Mesendoderm (in vitro differentiated cells): ENCODE measurements around the gene CEACAM19.

Experiments used
- DNase-seq: peaks from one replicate; pipeline ENCODE4 v3.0.0; 2013
- H2AK5ac ChIP-seq: 2 replicates; pipeline ENCODE4 v1.6.1; 2013; ENCODE audit warnings: low read length, inconsistent platforms
- H2BK120ac ChIP-seq: 2 replicates; pipeline ENCODE4 v1.6.1; 2013; ENCODE audit warnings: low read depth, mild to moderate bottlenecking, low read length, moderate library complexity, mixed read lengths
- H2BK15ac ChIP-seq: replicated peaks from 2 replicates; pipeline ENCODE4 v1.6.1; 2013; ENCODE audit warnings: low read depth, mild to moderate bottlenecking, moderate library complexity
- H2BK5ac ChIP-seq: 2 replicates; pipeline ENCODE4 v1.6.1; 2013; ENCODE audit warnings: low read length, inconsistent platforms
- H3K18ac ChIP-seq: 2 replicates; pipeline ENCODE4 v1.6.1; 2013; ENCODE audit warnings: mild to moderate bottlenecking, low read length, mixed read lengths
- H3K23ac ChIP-seq: one replicate; pipeline ENCODE4 v1.6.1; 2013; ENCODE audit warnings: low read length
- H3K27ac ChIP-seq: 2 replicates; pipeline ENCODE4 v1.5.1; 2013; ENCODE audit warnings: low read depth, mild to moderate bottlenecking, inconsistent platforms, low read length, moderate library complexity
- H3K27me3 ChIP-seq: 2 replicates; pipeline ENCODE4 v1.6.1; 2013; ENCODE audit warnings: low read length, control low read depth, mild to moderate bottlenecking, inconsistent platforms; ENCODE audit not compliant: insufficient read depth, poor library complexity
- H3K36me3 ChIP-seq: 2 replicates; pipeline ENCODE4 v1.6.1; 2013; ENCODE audit warnings: low read length, inconsistent platforms; ENCODE audit not compliant: control insufficient read depth, insufficient read depth
- H3K4ac ChIP-seq: one replicate; pipeline ENCODE4 v1.6.1; 2013; ENCODE audit warnings: low read depth, mild to moderate bottlenecking, low read length, moderate library complexity
- H3K4me1 ChIP-seq: 2 replicates; pipeline ENCODE4 v1.6.1; 2013; ENCODE audit warnings: low read depth, low read length, inconsistent platforms; ENCODE audit not compliant: control insufficient read depth
- H3K4me2 ChIP-seq: 2 replicates; pipeline ENCODE4 v1.6.1; 2013; ENCODE audit warnings: low read length
- H3K4me3 ChIP-seq: 2 replicates; pipeline ENCODE4 v1.5.1; 2013; ENCODE audit warnings: mild to moderate bottlenecking, low read length
- H3K56ac ChIP-seq: one replicate; pipeline ENCODE4 v1.6.1; 2013; ENCODE audit warnings: low read length
- H3K79me1 ChIP-seq: 2 replicates; pipeline ENCODE4 v1.6.1; 2013; ENCODE audit warnings: low read length, inconsistent platforms
- H3K79me2 ChIP-seq: 2 replicates; pipeline ENCODE4 v1.6.1; 2013; ENCODE audit warnings: mild to moderate bottlenecking, low read length; ENCODE audit not compliant: control insufficient read depth, insufficient read depth
- H3K9ac ChIP-seq: 2 replicates; pipeline ENCODE4 v1.6.1; 2013; ENCODE audit warnings: low read length, inconsistent platforms
- H4K5ac ChIP-seq: one replicate; pipeline ENCODE4 v1.6.1; 2013; ENCODE audit warnings: low read length
- H4K8ac ChIP-seq: one replicate; pipeline ENCODE4 v1.6.1; 2013; ENCODE audit warnings: low read depth, mild to moderate bottlenecking, control low read depth, low read length, moderate library complexity
- WGBS: extraction: QIAGEN DNeasy Blood & Tissue Kit; methylation state at CpG from one replicate; pipeline ENCODE4 v1.1.7; 2013; ENCODE audit warnings: low lambda C conversion rate, missing lambda C conversion rate; ENCODE audit not compliant: insufficient coverage; ENCODE audit errors: extremely low coverage; 5-methylcytosine and 5-hydroxymethylcytosine counted together

Gene CEACAM19

DNA sequence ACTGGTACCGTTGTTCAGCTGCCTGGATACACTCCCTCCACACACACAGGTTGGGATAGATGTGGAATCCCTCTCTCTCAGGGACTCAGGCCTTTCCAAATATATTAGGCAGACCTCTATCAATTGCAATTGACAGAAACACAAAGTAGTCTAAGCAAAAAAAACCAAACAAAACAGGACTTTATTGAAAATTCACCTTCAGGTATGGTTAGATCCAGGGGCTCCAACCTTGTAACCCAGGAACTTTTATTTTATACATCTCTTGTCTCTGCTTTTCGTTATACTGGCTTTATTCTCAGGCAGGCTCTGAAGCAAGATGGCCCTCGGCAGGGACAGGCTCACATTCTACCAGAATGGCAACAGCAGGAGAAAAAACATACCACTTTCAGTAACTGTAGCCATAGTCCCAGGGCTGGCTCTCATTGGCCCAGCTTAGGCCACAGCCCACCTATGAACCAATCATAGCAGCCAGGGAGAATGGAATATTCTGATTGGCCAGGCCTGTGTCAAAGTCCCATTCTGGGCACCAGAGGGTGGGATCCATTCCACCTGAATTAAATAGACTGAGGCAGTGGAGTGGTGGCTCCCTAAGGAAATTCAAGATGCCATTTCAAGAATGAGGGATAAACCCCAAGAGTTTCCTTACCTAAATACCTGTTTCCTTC lies 13.1 kb upstream of the CEACAM19 start:
- no peaks in the 10 kb centered on the region for H3K27me3 ChIP-seq
- no peak overlapping the region for H3K23ac ChIP-seq
- H4K5ac ChIP-seq: no peak overlapping the region
- H3K4ac ChIP-seq: no peak overlapping the region
- no peaks in the 10 kb centered on the region for H3K4me1 ChIP-seq
- H3K36me3 ChIP-seq: peaks cover 31% of the 10 kb centered on the region
- H2BK15ac ChIP-seq: no peak overlapping the region
- H3K18ac ChIP-seq: no peak overlapping the region
- DNase-seq: no peak
- H2AK5ac ChIP-seq: no peak overlapping the region
- no peak overlapping the region for H3K9ac ChIP-seq
- no peak overlapping the region for H3K4me2 ChIP-seq
- H3K27ac ChIP-seq: no peak overlapping the region
- H3K56ac ChIP-seq: no peak overlapping the region
- no peak overlapping the region for H2BK120ac ChIP-seq
- no peak overlapping the region for H3K4me3 ChIP-seq
- no peaks in the 10 kb centered on the region for H3K79me1 ChIP-seq
- no peak overlapping the region for H4K8ac ChIP-seq
- no CpG with 5 or more reads among the region's 3 CpGs for WGBS
- H2BK5ac ChIP-seq: no peak overlapping the region
- no peaks in the 10 kb centered on the region for H3K79me2 ChIP-seq

DNA sequence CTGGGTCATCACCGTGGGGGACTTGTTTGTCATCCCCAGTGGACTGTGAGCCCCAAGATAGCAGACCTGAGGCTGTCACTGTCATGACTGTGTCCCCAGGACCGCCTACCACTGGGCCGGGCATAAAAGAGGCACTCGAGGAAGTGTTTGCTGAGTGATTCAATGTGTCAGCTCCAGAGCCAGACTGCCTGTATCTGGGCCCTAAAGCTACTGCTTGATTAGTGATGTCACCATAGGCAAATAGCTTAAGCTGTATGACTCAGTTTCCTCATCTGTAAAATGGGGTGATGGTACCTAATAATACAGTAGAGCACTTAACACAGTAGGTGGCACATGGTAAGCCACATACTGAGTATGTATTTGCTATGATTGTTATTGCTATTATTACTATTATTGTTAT lies 11.2 kb upstream of the CEACAM19 start:
- no peaks in the 10 kb centered on the region for H3K79me2 ChIP-seq
- no peak overlapping the region for H3K23ac ChIP-seq
- WGBS: no CpG with 5 or more reads among the region's 4 CpGs
- H3K36me3 ChIP-seq: peaks cover 27% of the 10 kb centered on the region
- H3K4me1 ChIP-seq: no peaks in the 10 kb centered on the region
- no peak overlapping the region for H3K27ac ChIP-seq
- H2BK5ac ChIP-seq: no peak overlapping the region
- no peak overlapping the region for H3K9ac ChIP-seq
- H3K18ac ChIP-seq: no peak overlapping the region
- H3K4me3 ChIP-seq: no peak overlapping the region
- H3K4me2 ChIP-seq: no peak overlapping the region
- H2BK15ac ChIP-seq: no peak overlapping the region
- no peak overlapping the region for H4K8ac ChIP-seq
- no peaks in the 10 kb centered on the region for H3K79me1 ChIP-seq
- H2BK120ac ChIP-seq: no peak overlapping the region
- H3K56ac ChIP-seq: no peak overlapping the region
- H4K5ac ChIP-seq: no peak overlapping the region
- H2AK5ac ChIP-seq: no peak overlapping the region
- H3K4ac ChIP-seq: no peak overlapping the region
- no peak for DNase-seq
- no peaks in the 10 kb centered on the region for H3K27me3 ChIP-seq

DNA sequence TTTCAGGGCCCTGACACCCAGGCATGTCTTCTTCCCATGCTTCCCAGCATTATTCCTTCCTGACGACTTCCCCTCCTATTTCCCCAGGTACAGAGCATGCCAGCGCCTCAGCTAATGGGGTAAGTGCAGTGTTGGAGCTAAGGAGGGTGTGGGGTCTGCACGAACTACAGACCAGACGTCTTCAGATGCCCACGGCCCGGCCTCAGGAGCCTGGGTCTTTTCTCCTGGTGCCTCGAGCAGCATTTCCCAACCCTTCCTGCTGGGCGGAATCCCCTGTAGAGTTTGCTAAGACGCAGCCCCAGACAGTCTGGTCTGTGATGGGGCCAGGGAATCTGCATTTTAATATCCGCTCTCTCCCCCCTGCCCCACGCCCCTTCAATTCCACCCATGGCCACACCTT lies 10.1 kb upstream of the CEACAM19 start:
- Histone ChIP-seq H3K36me3 (peaks cover 26% of the 10 kb centered on the region), H3K79me2 (no peaks in the 10 kb centered on the region), H3K4me3 (no peak overlapping the region), H3K4ac (no peak overlapping the region), H2AK5ac (no peak overlapping the region), H3K18ac (no peak overlapping the region), H3K4me1 (no peaks in the 10 kb centered on the region), H3K23ac (no peak overlapping the region), H4K8ac (no peak overlapping the region), H3K4me2 (no peak overlapping the region), H3K9ac (no peak overlapping the region), H3K79me1 (no peaks in the 10 kb centered on the region), H3K27ac (no peak overlapping the region), H2BK15ac (no peak overlapping the region), H4K5ac (no peak overlapping the region), H2BK5ac (no peak overlapping the region), H3K56ac (no peak overlapping the region), H2BK120ac (no peak overlapping the region), H3K27me3 (no peaks in the 10 kb centered on the region)
- DNase-seq: no peak
- WGBS: no CpG with 5 or more reads among the region's 11 CpGs

GRCh38 chr19:44661904-44662303 lies 9.4 kb upstream of the CEACAM19 start:
- no peak overlapping the region for H2BK120ac ChIP-seq
- no peak for DNase-seq
- H3K79me1 ChIP-seq: no peaks in the 10 kb centered on the region
- H3K27ac ChIP-seq: no peak overlapping the region
- H2AK5ac ChIP-seq: no peak overlapping the region
- H3K9ac ChIP-seq: no peak overlapping the region
- H2BK15ac ChIP-seq: no peak overlapping the region
- no peak overlapping the region for H3K4me3 ChIP-seq
- no peak overlapping the region for H2BK5ac ChIP-seq
- peaks cover 25% of the 10 kb centered on the region for H3K36me3 ChIP-seq
- WGBS: no CpG with 5 or more reads among the region's 7 CpGs
- H3K27me3 ChIP-seq: no peaks in the 10 kb centered on the region
- H4K5ac ChIP-seq: no peak overlapping the region
- no peak overlapping the region for H3K4ac ChIP-seq
- H3K23ac ChIP-seq: no peak overlapping the region
- no peaks in the 10 kb centered on the region for H3K79me2 ChIP-seq
- no peak overlapping the region for H4K8ac ChIP-seq
- H3K4me2 ChIP-seq: no peak overlapping the region
- H3K4me1 ChIP-seq: no peaks in the 10 kb centered on the region
- no peak overlapping the region for H3K18ac ChIP-seq
- H3K56ac ChIP-seq: no peak overlapping the region

GRCh38 chr19:44662691-44663385 lies 8.4 kb upstream of the CEACAM19 start:
- Histone ChIP-seq H3K79me2 (no peaks in the 10 kb centered on the region), H4K8ac (no peak overlapping the region), H3K9ac (no peak overlapping the region), H3K23ac (no peak overlapping the region), H3K27ac (no peak overlapping the region), H3K36me3 (peaks cover 25% of the 10 kb centered on the region), H3K18ac (no peak overlapping the region), H2BK120ac (no peak overlapping the region), H4K5ac (no peak overlapping the region), H2BK5ac (no peak overlapping the region), H3K56ac (no peak overlapping the region), H3K4me3 (no peak overlapping the region), H3K4ac (no peak overlapping the region), H3K27me3 (no peaks in the 10 kb centered on the region), H3K4me2 (no peak overlapping the region), H3K4me1 (no peaks in the 10 kb centered on the region), H2AK5ac (no peak overlapping the region), H3K79me1 (no peaks in the 10 kb centered on the region), H2BK15ac (no peak overlapping the region)
- no peak for DNase-seq
- no CpG with 5 or more reads among the region's 7 CpGs for WGBS
